H9 (cell line): ENCODE results near the gene OR5B3. TPM values are rescaled to one million over a fixed set of nuclear protein-coding genes. Genes with fewer than 3 reads are reported as not detected.

ENCODE experiments used
- DNase-seq: peaks from one replicate; pipeline ENCODE4 v3.0.0-alpha.2; 2017
- H2AFZ ChIP-seq: one replicate; pipeline ENCODE4 v1.6.1; 2013; ENCODE audit warnings: mild to moderate bottlenecking, low read length, control low read depth, moderate library complexity
- H2AK5ac ChIP-seq: 2 replicates; pipeline ENCODE4 v1.6.1; 2013; ENCODE audit warnings: low read length, control low read depth, mixed read lengths; ENCODE audit not compliant: insufficient read length
- H2BK120ac ChIP-seq: one replicate; pipeline ENCODE4 v1.6.1; 2013; ENCODE audit warnings: low read depth, mild to moderate bottlenecking, low read length, control low read depth, inconsistent platforms; ENCODE audit not compliant: poor library complexity, severe bottlenecking
- H2BK12ac ChIP-seq: 2 replicates; pipeline ENCODE4 v1.6.1; 2013; ENCODE audit warnings: low read length, control low read depth, mixed read lengths, low read depth; ENCODE audit not compliant: insufficient read length
- H2BK15ac ChIP-seq: 2 replicates; pipeline ENCODE4 v1.6.1; 2013; ENCODE audit warnings: low read depth, low read length, control low read depth
- H2BK20ac ChIP-seq: one replicate; pipeline ENCODE4 v1.6.1; 2013; ENCODE audit warnings: low read depth, mild to moderate bottlenecking, low read length, control low read depth, inconsistent platforms; ENCODE audit not compliant: poor library complexity, severe bottlenecking
- H2BK5ac ChIP-seq: 2 replicates; pipeline ENCODE4 v1.6.1; 2013; ENCODE audit warnings: low read length, control low read depth, mixed read lengths; ENCODE audit not compliant: insufficient read length
- H3K14ac ChIP-seq: 2 replicates; pipeline ENCODE4 v1.6.1; 2013; ENCODE audit warnings: low read length, control low read depth; ENCODE audit not compliant: insufficient read depth
- H3K18ac ChIP-seq: 2 replicates; pipeline ENCODE4 v1.6.1; 2013; ENCODE audit warnings: low read depth, mild to moderate bottlenecking, mixed read lengths, low read length, control low read depth; ENCODE audit not compliant: insufficient read length
- H3K23ac ChIP-seq: 2 replicates; pipeline ENCODE4 v1.6.1; 2013; ENCODE audit warnings: low read length, control low read depth, mixed read lengths, low read depth; ENCODE audit not compliant: insufficient read length
- H3K23me2 ChIP-seq: 2 replicates; pipeline ENCODE4 v1.6.1; 2013; ENCODE audit warnings: low read depth, mild to moderate bottlenecking, mixed read lengths, low read length, control low read depth; ENCODE audit not compliant: insufficient read length, poor library complexity, severe bottlenecking
- H3K27ac ChIP-seq: 2 replicates; pipeline ENCODE4 v1.5.1; 2013; ENCODE audit warnings: low read length, control low read depth, mixed read lengths, low read depth; ENCODE audit not compliant: insufficient read length
- H3K27me3 ChIP-seq: 2 replicates; pipeline ENCODE4 v1.6.1; 2013; ENCODE audit warnings: low read length, control low read depth, inconsistent platforms; ENCODE audit not compliant: insufficient read depth
- H3K4ac ChIP-seq: 2 replicates; pipeline ENCODE4 v1.6.1; 2013; ENCODE audit warnings: low read depth, mild to moderate bottlenecking, control low read depth, inconsistent platforms, low read length, moderate library complexity
- H3K4me1 ChIP-seq: 2 replicates; pipeline ENCODE4 v1.6.1; 2013; ENCODE audit warnings: low read length, control low read depth, inconsistent platforms; ENCODE audit not compliant: insufficient read depth
- H3K4me2 ChIP-seq: 2 replicates; pipeline ENCODE4 v1.6.1; 2013; ENCODE audit warnings: low read length, control low read depth, mixed read lengths; ENCODE audit not compliant: insufficient read length, insufficient read depth
- H3K56ac ChIP-seq: 2 replicates; pipeline ENCODE4 v1.6.1; 2013; ENCODE audit warnings: low read depth, mild to moderate bottlenecking, mixed read lengths, low read length, control low read depth; ENCODE audit not compliant: insufficient read length
- H3K79me1 ChIP-seq: 2 replicates; pipeline ENCODE4 v1.6.1; 2013; ENCODE audit warnings: low read depth, mild to moderate bottlenecking, moderate library complexity, low read length, control low read depth, inconsistent platforms; ENCODE audit not compliant: insufficient read depth, poor library complexity, severe bottlenecking
- H3K79me2 ChIP-seq: 2 replicates; pipeline ENCODE4 v1.6.1; 2013; ENCODE audit warnings: low read length, control low read depth, inconsistent platforms; ENCODE audit not compliant: insufficient read depth
- H3K9ac ChIP-seq: 2 replicates; pipeline ENCODE4 v1.6.1; 2013; ENCODE audit warnings: low read length, control low read depth, mixed read lengths; ENCODE audit not compliant: insufficient read length; ENCODE audit errors: extremely low read depth
- H3K9me3 ChIP-seq: one replicate; pipeline ENCODE4 v1.6.1; 2013; ENCODE audit warnings: low read depth, low read length, inconsistent platforms; ENCODE audit not compliant: control insufficient read depth
- H3T11ph ChIP-seq: one replicate; pipeline ENCODE4 v1.6.1; 2013; ENCODE audit warnings: mild to moderate bottlenecking, low read length, control low read depth, inconsistent platforms
- H4K20me1 ChIP-seq: one replicate; pipeline ENCODE4 v1.6.1; 2013; ENCODE audit not compliant: control insufficient read depth, insufficient read length, insufficient read depth
- H4K5ac ChIP-seq: 2 replicates; pipeline ENCODE4 v1.6.1; 2013; ENCODE audit warnings: low read depth, mild to moderate bottlenecking, mixed read lengths, low read length, control low read depth; ENCODE audit not compliant: insufficient read length
- H4K8ac ChIP-seq: replicated peaks from 2 replicates; pipeline ENCODE4 v1.6.1; 2013; ENCODE audit warnings: low read length, control low read depth, mixed read lengths, low read depth; ENCODE audit not compliant: insufficient read length
- H4K91ac ChIP-seq: 2 replicates; pipeline ENCODE4 v1.6.1; 2013; ENCODE audit warnings: low read depth, mild to moderate bottlenecking, moderate library complexity, mixed read lengths, low read length, control low read depth; ENCODE audit not compliant: insufficient read length
- H3K27ac Mint-ChIP-seq, 3 experiments: 2 replicates in 2 of 3; 3 replicates in 1 of 3; pipeline ENCODE4 v1.8.0; 2020 to 2021; ENCODE audit warnings: mixed read lengths in 3 of 3, mild to moderate bottlenecking in 1 of 3, moderate library complexity in 1 of 3
- H3K27me3 Mint-ChIP-seq: 2 replicates; pipeline ENCODE4 v1.8.0; 2021; ENCODE audit warnings: low read depth, mild to moderate bottlenecking, moderate library complexity, mixed read lengths
- H3K36me3 Mint-ChIP-seq, 3 experiments: 2 replicates in 2 of 3; 3 replicates in 1 of 3; pipeline ENCODE4 v1.8.0; 2020 to 2021; ENCODE audit warnings: low read depth in 3 of 3, mixed read lengths in 3 of 3; ENCODE audit not compliant: insufficient read depth in 1 of 3
- H3K4me1 Mint-ChIP-seq, 2 experiments: 2 replicates each; pipeline ENCODE4 v1.8.0; 2020; ENCODE audit warnings: mixed read lengths in 2 of 2
- H3K4me3 Mint-ChIP-seq, 2 experiments: 2 replicates in 1 of 2; 3 replicates in 1 of 2; pipeline ENCODE4 v1.8.0; 2020 to 2021; ENCODE audit warnings: mild to moderate bottlenecking in 2 of 2, mixed read lengths in 2 of 2, moderate library complexity in 1 of 2
- H3K9me3 Mint-ChIP-seq, 2 experiments: 2 replicates in 1 of 2; 3 replicates in 1 of 2; pipeline ENCODE4 v1.8.0; 2020; ENCODE audit warnings: mild to moderate bottlenecking in 2 of 2, mixed read lengths in 2 of 2, moderate library complexity in 1 of 2
- total RNA-seq: library from RNA; stranded (reverse); gene quantifications from 2 replicates; pipeline ENCODE4 v1.2.1, GENCODE V29; 2021
- TF ChIP-seq, protein P1 (sequence below): fragments of 200-600 bp; sonication (generic); conservative IDR thresholded peaks from 3 replicates; pipeline ENCODE4 v1.8.0; 2021; ENCODE audit warnings: antibody characterized with exemption, mild to moderate bottlenecking

OR5B3 gene
- total RNA-seq, 1 experiment from 2014 or later, result not detected

GRCh38 chr11:58394195-58394594 is 12.5 kb downstream of the OR5B3 start:
- H4K5ac ChIP-seq, result no peak overlapping the region
- no peak for DNase-seq
- no peaks in the 10 kb centered on the region for H4K20me1 ChIP-seq
- peaks cover 16 to 22% of the 10 kb centered on the region in 2 experiments for H3K9me3 Mint-ChIP-seq
- no peak overlapping the region for H2AFZ ChIP-seq
- H3K14ac ChIP-seq, result no peak overlapping the region
- no peak overlapping the region for H2BK5ac ChIP-seq
- H3K4me1 Mint-ChIP-seq, result 0 out of 4 replicates have a peak, but pooled peaks cover 0 to 2% of the 10 kb centered on the region in 2 experiments
- no peak overlapping the region for H3K27ac ChIP-seq
- TF ChIP-seq, protein P1, sequence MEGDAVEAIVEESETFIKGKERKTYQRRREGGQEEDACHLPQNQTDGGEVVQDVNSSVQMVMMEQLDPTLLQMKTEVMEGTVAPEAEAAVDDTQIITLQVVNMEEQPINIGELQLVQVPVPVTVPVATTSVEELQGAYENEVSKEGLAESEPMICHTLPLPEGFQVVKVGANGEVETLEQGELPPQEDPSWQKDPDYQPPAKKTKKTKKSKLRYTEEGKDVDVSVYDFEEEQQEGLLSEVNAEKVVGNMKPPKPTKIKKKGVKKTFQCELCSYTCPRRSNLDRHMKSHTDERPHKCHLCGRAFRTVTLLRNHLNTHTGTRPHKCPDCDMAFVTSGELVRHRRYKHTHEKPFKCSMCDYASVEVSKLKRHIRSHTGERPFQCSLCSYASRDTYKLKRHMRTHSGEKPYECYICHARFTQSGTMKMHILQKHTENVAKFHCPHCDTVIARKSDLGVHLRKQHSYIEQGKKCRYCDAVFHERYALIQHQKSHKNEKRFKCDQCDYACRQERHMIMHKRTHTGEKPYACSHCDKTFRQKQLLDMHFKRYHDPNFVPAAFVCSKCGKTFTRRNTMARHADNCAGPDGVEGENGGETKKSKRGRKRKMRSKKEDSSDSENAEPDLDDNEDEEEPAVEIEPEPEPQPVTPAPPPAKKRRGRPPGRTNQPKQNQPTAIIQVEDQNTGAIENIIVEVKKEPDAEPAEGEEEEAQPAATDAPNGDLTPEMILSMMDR, result no peak
- H3K27me3 ChIP-seq, result no peaks in the 10 kb centered on the region
- no peak overlapping the region for H3K23ac ChIP-seq
- H3K23me2 ChIP-seq, result no peaks in the 10 kb centered on the region
- no peaks in the 10 kb centered on the region for H3K27me3 Mint-ChIP-seq
- H2BK120ac ChIP-seq, result no peak overlapping the region
- H3K79me1 ChIP-seq, result no peaks in the 10 kb centered on the region
- H2BK12ac ChIP-seq, result no peak overlapping the region
- H3K4ac ChIP-seq, result no peak overlapping the region
- no peak overlapping the region for H3K9ac ChIP-seq
- H2AK5ac ChIP-seq, result no peak overlapping the region
- no peaks in the 10 kb centered on the region for H3K9me3 ChIP-seq
- peaks cover 4 to 11% (median 6%) of the 10 kb centered on the region in 3 experiments; a peak in 4 of 7 replicates for H3K36me3 Mint-ChIP-seq
- H3K56ac ChIP-seq, result no peak overlapping the region
- no peaks in the 10 kb centered on the region for H3K79me2 ChIP-seq
- H2BK15ac ChIP-seq, result no peak overlapping the region
- H3K18ac ChIP-seq, result no peak overlapping the region
- H4K8ac ChIP-seq, result no peak overlapping the region
- H2BK20ac ChIP-seq, result no peak overlapping the region
- H3T11ph ChIP-seq, result no peak overlapping the region
- no peak overlapping the region for H3K27ac Mint-ChIP-seq
- H3K4me3 Mint-ChIP-seq, result no peak overlapping the region
- no peaks in the 10 kb centered on the region for H3K4me1 ChIP-seq
- no peak overlapping the region for H4K91ac ChIP-seq
- no peak overlapping the region for H3K4me2 ChIP-seq
